GM23338 (cell line): ENCODE data around the gene XPNPEP3. TPM values are rescaled to one million over a fixed set of nuclear protein-coding genes. Genes with fewer than 3 reads are reported as not detected.

Experiments used
- ATAC-seq: fragments of 200-7000 bp; cut with Tn5 transposase; 3 replicates; pipeline ENCODE4 v1.9.1; 2020
- DNase-seq: peaks from one replicate; pipeline ENCODE4 v3.0.0-alpha.2; 2015; ENCODE audit warnings: low spot score
- H2AFZ ChIP-seq: fragments of 200-600 bp; sonication (generic); 2 replicates; pipeline ENCODE4 v1.8.0; 2016; ENCODE audit warnings: antibody characterized with exemption, mild to moderate bottlenecking, moderate library complexity
- H3F3A ChIP-seq: fragments of 200-600 bp; sonication (generic); replicated peaks from 2 replicates; pipeline ENCODE4 v1.8.0; 2017; ENCODE audit warnings: antibody characterized with exemption, mixed run types, low read depth
- H3K27ac ChIP-seq: fragments of 200-600 bp; sonication (generic); 2 replicates; pipeline ENCODE4 v1.6.1; 2016; ENCODE audit warnings: low read depth
- H3K27me3 ChIP-seq: fragments of 200-600 bp; sonication (generic); 2 replicates; pipeline ENCODE4 v1.8.0; 2016; ENCODE audit warnings: mild to moderate bottlenecking, mixed run types, moderate library complexity; ENCODE audit not compliant: insufficient read depth
- H3K36me3 ChIP-seq: fragments of 200-600 bp; sonication (generic); 2 replicates; pipeline ENCODE4 v1.8.0; 2016; ENCODE audit warnings: mild to moderate bottlenecking; ENCODE audit not compliant: insufficient read depth
- H3K4me1 ChIP-seq: fragments of 200-600 bp; sonication (generic); 2 replicates; pipeline ENCODE4 v1.8.0; 2016; ENCODE audit warnings: mild to moderate bottlenecking, moderate library complexity; ENCODE audit not compliant: insufficient read depth
- H3K4me2 ChIP-seq: fragments of 200-600 bp; sonication (generic); 2 replicates; pipeline ENCODE4 v1.7.1; 2017; ENCODE audit warnings: mixed run types
- H3K4me3 ChIP-seq: fragments of 200-600 bp; sonication (generic); 2 replicates; pipeline ENCODE4 v1.6.1; 2016; ENCODE audit warnings: mixed run types
- H3K79me2 ChIP-seq: fragments of 200-600 bp; sonication (generic); replicated peaks from 2 replicates; pipeline ENCODE4 v1.8.0; 2017; ENCODE audit warnings: mild to moderate bottlenecking; ENCODE audit not compliant: insufficient read depth
- H3K9me2 ChIP-seq: fragments of 200-600 bp; sonication (generic); 2 replicates; pipeline ENCODE4 v1.8.0; 2017; ENCODE audit not compliant: insufficient read depth
- H4K20me1 ChIP-seq: fragments of 200-600 bp; sonication (generic); replicated peaks from 2 replicates; pipeline ENCODE4 v1.8.0; 2017; ENCODE audit warnings: mild to moderate bottlenecking; ENCODE audit not compliant: insufficient read depth
- H3K27ac Mint-ChIP-seq: 2 replicates; pipeline ENCODE4 v1.8.0; 2020; ENCODE audit warnings: inconsistent platforms, mild to moderate bottlenecking, moderate library complexity, mixed read lengths
- H3K27me3 Mint-ChIP-seq: 3 replicates; pipeline ENCODE4 v1.8.0; 2022; ENCODE audit warnings: low read depth, mild to moderate bottlenecking, moderate library complexity, mixed read lengths, inconsistent platforms; ENCODE audit not compliant: insufficient read depth, poor library complexity
- H3K36me3 Mint-ChIP-seq: 3 replicates; pipeline ENCODE4 v1.8.0; 2021; ENCODE audit warnings: low read depth, mild to moderate bottlenecking, inconsistent platforms, moderate library complexity, mixed read lengths
- H3K4me1 Mint-ChIP-seq: 3 replicates; pipeline ENCODE4 v1.8.0; 2020; ENCODE audit warnings: mild to moderate bottlenecking, inconsistent platforms, mixed read lengths
- H3K4me3 Mint-ChIP-seq: 3 replicates; pipeline ENCODE4 v1.8.0; 2021; ENCODE audit warnings: moderate library complexity, mild to moderate bottlenecking, inconsistent platforms, mixed read lengths
- H3K9me3 Mint-ChIP-seq: 3 replicates; pipeline ENCODE4 v1.8.0; 2020; ENCODE audit warnings: moderate library complexity, mild to moderate bottlenecking, inconsistent platforms, mixed read lengths
- CREB1 ChIP-seq: fragments of 250-450 bp; sonication (Bioruptor Pico); IDR thresholded peaks from 2 replicates; pipeline ENCODE4 v1.5.0; 2020; ENCODE audit warnings: low read depth, mild to moderate bottlenecking, moderate library complexity
- ZNF331 ChIP-seq: fragments of 250-450 bp; sonication (Bioruptor Pico); IDR thresholded peaks from 2 replicates; pipeline ENCODE4 v1.5.0; 2020; ENCODE audit warnings: low read depth, mild to moderate bottlenecking, moderate library complexity
- polyA plus RNA-seq: library from polyadenylated mRNA; unstranded; fragments of >200 nt; fragmentation: Nextera tagmentation; extraction: Ambion mirVana; gene quantifications from 2 replicates; pipeline ENCODE4 v1.2.1, GENCODE V29; 2016
- total RNA-seq: library from RNA; depleted of rRNA; stranded (reverse); fragments of >200 nt; shearing (Covaris generic); gene quantifications from 2 replicates; pipeline ENCODE4 v1.2.3, GENCODE V29; 2014
- TF ChIP-seq, protein P1 (sequence below), 2 experiments: fragments of 200-600 bp in 1 of 2; sonication (generic) in 1 of 2; conservative IDR thresholded peaks; 2 replicates each; pipeline versions ENCODE4 v1.5.1 to v1.6.1; 2016 to 2017; ENCODE audit warnings: antibody characterized with exemption in 2 of 2, low read depth in 2 of 2, mild to moderate bottlenecking in 2 of 2, moderate library complexity in 1 of 2
- TF ChIP-seq, protein P2 (sequence below): fragments of 250-450 bp; sonication (Bioruptor Pico); IDR thresholded peaks from 2 replicates; pipeline ENCODE4 v1.5.0; 2020; ENCODE audit warnings: mild to moderate bottlenecking, moderate library complexity

The XPNPEP3 gene
- total and polyA plus RNA-seq, 2 experiments from 2014 or later = 11.6 to 19.5 TPM

DNA sequence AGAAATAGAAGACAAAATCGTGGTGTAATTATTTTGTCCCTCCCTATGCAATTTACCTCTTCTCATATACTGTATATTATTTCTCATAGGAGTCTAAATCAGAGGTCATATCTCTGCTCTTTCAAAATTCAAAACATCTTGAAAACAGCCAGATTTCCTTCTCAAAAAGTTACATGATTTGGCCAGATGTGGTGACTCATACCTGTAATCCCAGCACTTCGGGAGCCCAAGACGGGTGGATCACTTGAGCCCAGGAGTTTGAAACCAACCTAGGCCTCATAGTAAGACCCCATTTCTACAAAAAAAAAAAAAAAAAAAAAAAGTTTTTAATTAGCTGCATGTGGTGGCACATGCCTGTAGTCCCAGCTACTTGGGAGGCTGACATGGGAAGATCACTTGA lies 33.9 kb downstream of the XPNPEP3 start (continued):
- TF ChIP-seq, protein P1, sequence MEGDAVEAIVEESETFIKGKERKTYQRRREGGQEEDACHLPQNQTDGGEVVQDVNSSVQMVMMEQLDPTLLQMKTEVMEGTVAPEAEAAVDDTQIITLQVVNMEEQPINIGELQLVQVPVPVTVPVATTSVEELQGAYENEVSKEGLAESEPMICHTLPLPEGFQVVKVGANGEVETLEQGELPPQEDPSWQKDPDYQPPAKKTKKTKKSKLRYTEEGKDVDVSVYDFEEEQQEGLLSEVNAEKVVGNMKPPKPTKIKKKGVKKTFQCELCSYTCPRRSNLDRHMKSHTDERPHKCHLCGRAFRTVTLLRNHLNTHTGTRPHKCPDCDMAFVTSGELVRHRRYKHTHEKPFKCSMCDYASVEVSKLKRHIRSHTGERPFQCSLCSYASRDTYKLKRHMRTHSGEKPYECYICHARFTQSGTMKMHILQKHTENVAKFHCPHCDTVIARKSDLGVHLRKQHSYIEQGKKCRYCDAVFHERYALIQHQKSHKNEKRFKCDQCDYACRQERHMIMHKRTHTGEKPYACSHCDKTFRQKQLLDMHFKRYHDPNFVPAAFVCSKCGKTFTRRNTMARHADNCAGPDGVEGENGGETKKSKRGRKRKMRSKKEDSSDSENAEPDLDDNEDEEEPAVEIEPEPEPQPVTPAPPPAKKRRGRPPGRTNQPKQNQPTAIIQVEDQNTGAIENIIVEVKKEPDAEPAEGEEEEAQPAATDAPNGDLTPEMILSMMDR (conservative IDR thresholded peaks at IDR 0.05; ENCODE audit: low read depth in 2 of 2) = no peak
- TF ChIP-seq CREB1 (CRISPR knock-in tag) = no peak
- TF ChIP-seq, protein P2, sequence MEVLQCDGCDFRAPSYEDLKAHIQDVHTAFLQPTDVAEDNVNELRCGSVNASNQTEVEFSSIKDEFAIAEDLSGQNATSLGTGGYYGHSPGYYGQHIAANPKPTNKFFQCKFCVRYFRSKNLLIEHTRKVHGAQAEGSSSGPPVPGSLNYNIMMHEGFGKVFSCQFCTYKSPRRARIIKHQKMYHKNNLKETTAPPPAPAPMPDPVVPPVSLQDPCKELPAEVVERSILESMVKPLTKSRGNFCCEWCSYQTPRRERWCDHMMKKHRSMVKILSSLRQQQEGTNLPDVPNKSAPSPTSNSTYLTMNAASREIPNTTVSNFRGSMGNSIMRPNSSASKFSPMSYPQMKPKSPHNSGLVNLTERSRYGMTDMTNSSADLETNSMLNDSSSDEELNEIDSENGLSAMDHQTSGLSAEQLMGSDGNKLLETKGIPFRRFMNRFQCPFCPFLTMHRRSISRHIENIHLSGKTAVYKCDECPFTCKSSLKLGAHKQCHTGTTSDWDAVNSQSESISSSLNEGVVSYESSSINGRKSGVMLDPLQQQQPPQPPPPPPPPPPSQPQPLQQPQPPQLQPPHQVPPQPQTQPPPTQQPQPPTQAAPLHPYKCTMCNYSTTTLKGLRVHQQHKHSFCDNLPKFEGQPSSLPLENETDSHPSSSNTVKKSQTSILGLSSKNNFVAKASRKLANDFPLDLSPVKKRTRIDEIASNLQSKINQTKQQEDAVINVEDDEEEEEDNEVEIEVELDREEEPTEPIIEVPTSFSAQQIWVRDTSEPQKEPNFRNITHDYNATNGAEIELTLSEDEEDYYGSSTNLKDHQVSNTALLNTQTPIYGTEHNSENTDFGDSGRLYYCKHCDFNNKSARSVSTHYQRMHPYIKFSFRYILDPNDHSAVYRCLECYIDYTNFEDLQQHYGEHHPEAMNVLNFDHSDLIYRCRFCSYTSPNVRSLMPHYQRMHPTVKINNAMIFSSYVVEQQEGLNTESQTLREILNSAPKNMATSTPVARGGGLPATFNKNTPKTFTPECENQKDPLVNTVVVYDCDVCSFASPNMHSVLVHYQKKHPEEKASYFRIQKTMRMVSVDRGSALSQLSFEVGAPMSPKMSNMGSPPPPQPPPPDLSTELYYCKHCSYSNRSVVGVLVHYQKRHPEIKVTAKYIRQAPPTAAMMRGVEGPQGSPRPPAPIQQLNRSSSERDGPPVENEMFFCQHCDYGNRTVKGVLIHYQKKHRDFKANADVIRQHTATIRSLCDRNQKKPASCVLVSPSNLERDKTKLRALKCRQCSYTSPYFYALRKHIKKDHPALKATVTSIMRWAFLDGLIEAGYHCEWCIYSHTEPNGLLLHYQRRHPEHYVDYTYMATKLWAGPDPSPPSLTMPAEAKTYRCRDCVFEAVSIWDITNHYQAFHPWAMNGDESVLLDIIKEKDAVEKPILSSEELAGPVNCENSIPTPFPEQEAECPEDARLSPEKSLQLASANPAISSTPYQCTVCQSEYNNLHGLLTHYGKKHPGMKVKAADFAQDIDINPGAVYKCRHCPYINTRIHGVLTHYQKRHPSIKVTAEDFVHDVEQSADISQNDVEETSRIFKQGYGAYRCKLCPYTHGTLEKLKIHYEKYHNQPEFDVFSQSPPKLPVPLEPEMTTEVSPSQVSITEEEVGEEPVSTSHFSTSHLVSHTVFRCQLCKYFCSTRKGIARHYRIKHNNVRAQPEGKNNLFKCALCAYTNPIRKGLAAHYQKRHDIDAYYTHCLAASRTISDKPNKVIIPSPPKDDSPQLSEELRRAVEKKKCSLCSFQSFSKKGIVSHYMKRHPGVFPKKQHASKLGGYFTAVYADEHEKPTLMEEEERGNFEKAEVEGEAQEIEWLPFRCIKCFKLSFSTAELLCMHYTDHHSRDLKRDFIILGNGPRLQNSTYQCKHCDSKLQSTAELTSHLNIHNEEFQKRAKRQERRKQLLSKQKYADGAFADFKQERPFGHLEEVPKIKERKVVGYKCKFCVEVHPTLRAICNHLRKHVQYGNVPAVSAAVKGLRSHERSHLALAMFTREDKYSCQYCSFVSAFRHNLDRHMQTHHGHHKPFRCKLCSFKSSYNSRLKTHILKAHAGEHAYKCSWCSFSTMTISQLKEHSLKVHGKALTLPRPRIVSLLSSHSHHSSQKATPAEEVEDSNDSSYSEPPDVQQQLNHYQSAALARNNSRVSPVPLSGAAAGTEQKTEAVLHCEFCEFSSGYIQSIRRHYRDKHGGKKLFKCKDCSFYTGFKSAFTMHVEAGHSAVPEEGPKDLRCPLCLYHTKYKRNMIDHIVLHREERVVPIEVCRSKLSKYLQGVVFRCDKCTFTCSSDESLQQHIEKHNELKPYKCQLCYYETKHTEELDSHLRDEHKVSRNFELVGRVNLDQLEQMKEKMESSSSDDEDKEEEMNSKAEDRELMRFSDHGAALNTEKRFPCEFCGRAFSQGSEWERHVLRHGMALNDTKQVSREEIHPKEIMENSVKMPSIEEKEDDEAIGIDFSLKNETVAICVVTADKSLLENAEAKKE (CRISPR knock-in tag) = no peak

DNA sequence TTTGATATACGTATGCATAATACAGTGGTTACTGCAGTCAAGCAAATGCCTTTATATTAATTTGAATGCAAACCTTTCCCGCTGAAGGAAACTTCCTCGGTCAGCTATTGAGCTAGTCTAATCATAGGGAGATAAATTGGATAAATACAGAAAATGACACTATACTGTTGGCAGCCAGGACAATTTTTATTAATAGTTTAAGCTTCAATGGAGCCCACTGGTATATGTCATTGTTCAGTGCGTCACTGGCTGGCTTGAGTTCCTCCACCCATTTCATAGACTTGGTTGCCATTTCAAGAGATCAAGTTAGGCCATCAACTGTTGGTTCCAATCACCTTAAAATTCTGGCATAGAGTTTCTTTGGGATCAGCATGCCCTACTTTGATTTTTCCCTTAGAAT lies 37.5 kb downstream of the XPNPEP3 start:
- ATAC-seq = no peak

More for the DNA sequence above, 37.5 kb downstream of the XPNPEP3 start:
- Histone ChIP-seq H4K20me1 (no peaks in the 10 kb centered on the region), H3K79me2 (no peaks in the 10 kb centered on the region), H3K27ac (no peak overlapping the region), H3K4me2 (no peak overlapping the region), H3K27me3 (no peaks in the 10 kb centered on the region), H3F3A (no peaks in the 10 kb centered on the region), H2AFZ (no peak overlapping the region), H3K4me3 (no peak overlapping the region), H3K9me2 (no peaks in the 10 kb centered on the region), H3K4me1 (no peaks in the 10 kb centered on the region), H3K36me3 (no peaks in the 10 kb centered on the region; the same call in 1 of the 2 replicates)
- H3K27ac Mint-ChIP-seq = no peak overlapping the region
- H3K4me3 Mint-ChIP-seq = no peak overlapping the region
- no peak for DNase-seq
- peaks cover 2% of the 10 kb centered on the region for H3K27me3 Mint-ChIP-seq
- H3K9me3 Mint-ChIP-seq = no peaks in the 10 kb centered on the region
- H3K36me3 Mint-ChIP-seq = peaks cover 3% of the 10 kb centered on the region; the same call in 1 of the 3 replicates
- TF ChIP-seq, protein P2 (CRISPR knock-in tag) = no peak
- TF ChIP-seq ZNF331 = no peak
- peaks cover 2% of the 10 kb centered on the region; the same call in 1 of the 3 replicates for H3K4me1 Mint-ChIP-seq
